Effector memory CD8-positive, alpha-beta T cell (primary cell): ENCODE data around the gene ADGB.
"Not testable (repeated sequence)": the region's sequence is repeated elsewhere in the genome, so short reads cannot be mapped to it uniquely, and the experiment has no call there.

Experiments used
- ATAC-seq: fragments of 150-1000 bp; cut with Tn5 transposase; replicated peaks from 2 replicates; pipeline ENCODE4 v1.10.0; 2021; ENCODE audit warnings: mild to moderate bottlenecking, moderate library complexity
- DNase-seq, 3 experiments: peaks; one replicate each; pipeline ENCODE4 v3.0.0; 2021
- H3K27ac Mint-ChIP-seq, 2 donors: one replicate each; pipeline ENCODE4 v1.8.0; 2022; ENCODE audit warnings: mild to moderate bottlenecking in 2 of 2, mixed read lengths in 2 of 2, moderate library complexity in 2 of 2
- H3K27me3 Mint-ChIP-seq, 2 donors: one replicate each; pipeline ENCODE4 v1.8.0; 2022; ENCODE audit warnings: mixed read lengths in 2 of 2
- H3K36me3 Mint-ChIP-seq: one replicate; pipeline ENCODE4 v1.8.0; 2022; ENCODE audit warnings: mild to moderate bottlenecking, moderate library complexity, mixed read lengths; ENCODE audit not compliant: insufficient read depth
- H3K4me1 Mint-ChIP-seq, 2 donors: one replicate each; pipeline ENCODE4 v1.8.0; 2022; ENCODE audit warnings: low read depth in 2 of 2, mixed read lengths in 2 of 2
- H3K4me3 Mint-ChIP-seq, 2 donors: one replicate each; pipeline ENCODE4 v1.8.0; 2022; ENCODE audit warnings: mild to moderate bottlenecking in 2 of 2, mixed read lengths in 2 of 2, moderate library complexity in 2 of 2
- H3K9me3 Mint-ChIP-seq, 2 donors: one replicate each; pipeline ENCODE4 v1.8.0; 2022; ENCODE audit warnings: mixed read lengths in 2 of 2

Gene ADGB

DNA sequence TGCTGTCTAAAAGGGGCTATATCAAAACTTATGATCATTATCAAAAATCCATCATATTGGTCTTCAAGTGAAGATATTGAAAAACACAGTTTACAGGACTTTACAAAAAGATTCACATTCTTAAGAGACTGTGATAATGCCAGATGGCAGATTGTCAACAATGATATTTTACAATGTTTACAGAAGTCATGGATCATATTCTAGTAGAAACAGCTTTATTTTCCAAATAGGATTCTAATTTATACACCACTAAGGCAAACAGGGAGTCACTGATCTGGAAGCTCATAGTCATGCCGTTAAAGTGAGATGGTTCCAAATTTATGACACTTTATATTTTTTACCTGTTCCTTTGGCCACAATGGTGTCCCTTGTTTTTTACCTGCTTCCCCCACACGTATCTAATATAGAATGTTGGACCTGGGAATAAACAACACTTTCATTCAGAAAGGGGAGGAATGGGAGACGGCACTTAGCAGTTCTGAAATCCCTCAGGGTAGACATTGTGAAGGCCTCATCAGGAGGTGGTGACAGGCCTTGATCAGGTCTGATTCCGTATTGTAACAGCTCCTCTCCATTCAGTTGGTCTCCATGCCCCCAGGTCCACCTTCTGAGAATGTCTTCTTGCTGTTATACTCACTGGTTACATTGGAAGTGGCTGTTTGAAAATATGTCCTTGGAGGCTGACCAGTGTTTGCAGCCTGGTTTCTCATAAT, 228.6 kb downstream of the ADGB start:
- H3K9me3 Mint-ChIP-seq = no peaks in the 10 kb centered on the region
- no peak overlapping the region for H3K4me3 Mint-ChIP-seq
- DNase-seq (no peak), ATAC-seq (no peak)
- H3K27ac Mint-ChIP-seq = no peak overlapping the region
- no peaks in the 10 kb centered on the region for H3K36me3 Mint-ChIP-seq
- peaks cover 0 to 11% of the 10 kb centered on the region in 2 donors for H3K27me3 Mint-ChIP-seq
- no peaks in the 10 kb centered on the region for H3K4me1 Mint-ChIP-seq

DNA sequence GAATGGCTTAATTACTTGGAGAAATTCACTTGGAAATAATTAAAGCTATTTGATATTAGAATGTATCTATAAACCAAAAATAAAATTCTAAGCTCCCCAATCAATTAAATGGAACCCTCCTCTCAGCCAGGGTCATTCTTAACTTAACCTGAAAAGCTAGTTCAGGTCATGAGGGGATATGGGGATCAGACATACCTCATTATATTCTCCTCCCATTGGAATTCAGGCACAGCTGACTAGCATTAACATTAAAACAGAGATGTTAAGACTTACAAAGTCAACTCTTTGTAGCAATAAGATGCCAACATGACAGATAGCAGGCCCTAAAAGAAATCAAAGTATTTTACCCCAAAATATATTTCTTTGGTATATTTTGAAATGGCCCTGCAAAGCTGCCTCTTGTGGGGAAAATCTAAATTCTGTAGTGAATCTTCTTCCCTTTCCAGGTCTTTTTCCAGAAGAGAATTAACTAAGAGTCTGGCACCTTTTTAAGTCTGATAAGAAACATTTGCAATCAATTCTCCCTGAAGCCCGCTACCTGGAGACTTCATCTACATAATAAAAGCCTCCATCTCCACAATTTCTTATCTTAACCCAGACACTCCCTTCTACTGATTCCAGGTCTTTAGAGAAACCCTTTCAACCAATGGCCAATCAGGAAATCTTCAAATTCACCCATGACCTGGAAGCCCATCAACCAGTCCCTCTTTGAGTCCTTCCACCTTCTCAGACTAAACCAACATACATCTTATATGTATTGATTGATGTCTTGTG, 231.2 kb downstream of the ADGB start:
- no peaks in the 10 kb centered on the region for H3K9me3 Mint-ChIP-seq
- H3K4me1 Mint-ChIP-seq = no peaks in the 10 kb centered on the region
- no peak for ATAC-seq
- H3K27me3 Mint-ChIP-seq = peaks cover 0 to 19% of the 10 kb centered on the region in 2 donors
- DNase-seq = no peak
- no peak overlapping the region for H3K4me3 Mint-ChIP-seq
- no peak overlapping the region for H3K27ac Mint-ChIP-seq
- H3K36me3 Mint-ChIP-seq = no peaks in the 10 kb centered on the region

DNA sequence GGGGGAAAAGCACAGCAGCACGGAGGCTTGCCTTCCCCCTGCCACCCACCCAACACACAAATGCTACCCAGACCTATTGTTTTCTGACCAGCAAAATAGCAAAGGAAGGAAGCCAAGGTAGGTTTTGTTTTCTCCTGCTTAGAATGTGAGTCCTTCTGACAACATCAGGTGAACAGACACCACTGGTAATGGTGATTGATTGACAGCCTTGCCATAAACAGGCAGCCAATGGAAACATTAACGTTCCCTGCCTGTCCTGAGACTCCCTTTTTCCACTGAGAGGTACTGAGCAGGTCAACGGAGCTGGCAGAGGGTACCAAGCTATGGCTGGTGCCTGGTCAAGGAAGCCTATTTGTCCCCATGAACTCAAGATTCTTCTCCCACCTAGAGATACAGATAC, 234.4 kb downstream of the ADGB start:
- no peaks in the 10 kb centered on the region for H3K36me3 Mint-ChIP-seq
- no peak overlapping the region for H3K27ac Mint-ChIP-seq
- DNase-seq (no peak), ATAC-seq (no peak)
- H3K4me1 Mint-ChIP-seq = peaks cover 0 to 3% of the 10 kb centered on the region in 2 donors
- H3K4me3 Mint-ChIP-seq = no peak overlapping the region
- H3K27me3 Mint-ChIP-seq = peaks cover 0 to 19% of the 10 kb centered on the region in 2 donors
- H3K9me3 Mint-ChIP-seq = peaks cover 0 to 1% of the 10 kb centered on the region in 2 donors

DNA sequence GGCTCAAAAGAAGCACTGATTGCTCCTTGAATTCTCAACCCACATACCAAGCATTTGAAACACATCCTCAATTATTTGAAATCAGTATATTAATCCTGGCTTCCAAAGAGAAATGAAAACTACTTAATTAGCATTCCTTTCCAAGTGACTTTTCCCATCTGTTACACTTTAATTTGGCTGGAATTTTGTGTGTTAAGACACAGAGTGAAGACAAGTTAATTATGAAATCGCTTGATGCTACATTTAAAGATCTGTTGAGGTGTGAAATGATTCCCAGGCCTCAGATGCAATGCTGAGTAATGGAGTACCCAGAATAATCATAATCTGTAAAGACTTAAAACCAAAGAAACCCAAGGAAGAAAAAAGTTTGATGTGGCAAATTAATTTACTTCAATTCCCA, 241.4 kb downstream of the ADGB start:
- Mint-ChIP-seq H3K4me1 (peaks cover 0 to 3% of the 10 kb centered on the region in 2 donors), H3K9me3 (peaks cover 0 to 1% of the 10 kb centered on the region in 2 donors), H3K4me3 (no peak overlapping the region), H3K27me3 (peaks cover 0 to 6% of the 10 kb centered on the region in 2 donors), H3K36me3 (no peaks in the 10 kb centered on the region), H3K27ac (no peak overlapping the region)
- no peak for ATAC-seq
- DNase-seq = no peak

DNA sequence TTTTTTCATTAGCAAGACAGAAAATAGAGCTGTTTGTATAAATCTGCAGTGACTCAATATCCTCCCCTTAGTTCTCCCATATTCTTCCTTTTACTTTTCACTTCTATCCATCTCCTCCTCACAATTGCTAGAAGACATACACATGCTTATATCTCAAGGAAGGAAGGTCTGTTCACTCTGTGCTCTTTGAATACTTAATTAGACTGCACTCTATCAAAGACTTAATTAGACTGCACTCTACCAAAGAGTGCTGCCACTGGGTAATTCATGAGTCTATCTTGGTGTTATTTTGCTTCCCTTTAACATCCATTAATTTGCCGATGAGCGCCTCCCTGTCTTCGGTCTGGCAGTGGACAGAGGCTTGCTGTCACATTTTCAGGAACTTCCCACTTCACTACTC, 241.9 kb downstream of the ADGB start:
- peaks cover 0 to 6% of the 10 kb centered on the region in 2 donors for H3K27me3 Mint-ChIP-seq
- ATAC-seq (no peak), DNase-seq (no peak)
- H3K27ac Mint-ChIP-seq = no peak overlapping the region
- peaks cover 0 to 1% of the 10 kb centered on the region in 2 donors for H3K9me3 Mint-ChIP-seq
- H3K4me1 Mint-ChIP-seq = peaks cover 0 to 3% of the 10 kb centered on the region in 2 donors
- no peak overlapping the region for H3K4me3 Mint-ChIP-seq
- no peaks in the 10 kb centered on the region for H3K36me3 Mint-ChIP-seq

DNA sequence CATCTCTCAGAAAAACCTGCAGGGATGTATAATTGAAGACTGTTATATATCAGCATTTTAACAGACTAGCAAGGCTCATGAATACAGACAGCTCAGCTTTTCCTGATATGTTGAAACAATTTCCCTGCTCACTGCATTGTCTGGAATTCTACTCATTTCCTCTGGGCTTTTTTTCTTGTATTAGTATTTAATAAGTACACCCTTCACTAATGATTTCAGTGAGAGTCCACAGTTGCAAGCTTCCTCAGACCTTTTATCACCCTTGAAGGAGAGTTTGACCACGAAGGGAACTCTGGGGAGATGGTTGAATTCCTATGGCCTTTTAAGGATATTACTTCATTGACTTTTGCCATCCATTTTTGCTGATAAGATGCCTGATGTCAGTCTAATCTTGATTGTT, 248.7 kb downstream of the ADGB start:
- DNase-seq = no peak
- no peak overlapping the region for H3K4me3 Mint-ChIP-seq
- H3K4me1 Mint-ChIP-seq = peaks cover 0 to 8% of the 10 kb centered on the region in 2 donors
- no peak overlapping the region for H3K27ac Mint-ChIP-seq
- H3K27me3 Mint-ChIP-seq = peaks cover 18 to 25% of the 10 kb centered on the region in 2 donors
- no peak for ATAC-seq
- H3K9me3 Mint-ChIP-seq = no peaks in the 10 kb centered on the region
- H3K36me3 Mint-ChIP-seq = no peaks in the 10 kb centered on the region

DNA sequence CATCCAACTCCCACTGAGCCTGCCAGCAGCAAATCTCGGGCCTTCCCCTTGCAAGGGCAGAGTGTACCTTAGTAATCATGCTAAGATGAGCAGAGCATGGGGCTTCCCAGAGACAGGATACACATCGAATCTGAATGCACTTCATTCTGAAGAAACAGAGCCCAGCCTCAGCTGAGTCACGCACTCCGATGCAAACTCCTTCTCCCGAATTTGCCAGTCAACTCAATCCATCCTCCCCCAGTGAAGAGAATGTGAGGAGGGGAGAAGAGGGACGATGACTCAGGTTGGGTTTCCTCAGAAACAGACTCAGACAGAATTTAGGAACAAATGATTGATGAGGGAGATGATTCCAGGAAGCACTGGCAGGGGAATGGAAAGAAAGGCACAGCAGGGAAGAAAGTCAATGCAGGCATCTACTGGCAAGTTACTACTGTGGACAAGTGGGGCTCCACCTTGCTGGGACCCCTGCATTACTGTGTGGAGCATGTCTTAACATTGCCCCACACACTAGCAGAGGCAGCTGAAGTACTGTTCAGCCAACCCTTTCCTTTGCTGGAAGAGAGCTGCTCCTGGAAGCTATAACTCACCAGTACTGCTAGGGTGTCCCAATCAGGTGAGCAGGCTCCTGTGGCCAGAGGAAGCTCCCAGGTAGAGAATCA, 251.6 kb downstream of the ADGB start:
- H3K9me3 Mint-ChIP-seq = peaks cover 0 to 6% of the 10 kb centered on the region in 2 donors

DNA sequence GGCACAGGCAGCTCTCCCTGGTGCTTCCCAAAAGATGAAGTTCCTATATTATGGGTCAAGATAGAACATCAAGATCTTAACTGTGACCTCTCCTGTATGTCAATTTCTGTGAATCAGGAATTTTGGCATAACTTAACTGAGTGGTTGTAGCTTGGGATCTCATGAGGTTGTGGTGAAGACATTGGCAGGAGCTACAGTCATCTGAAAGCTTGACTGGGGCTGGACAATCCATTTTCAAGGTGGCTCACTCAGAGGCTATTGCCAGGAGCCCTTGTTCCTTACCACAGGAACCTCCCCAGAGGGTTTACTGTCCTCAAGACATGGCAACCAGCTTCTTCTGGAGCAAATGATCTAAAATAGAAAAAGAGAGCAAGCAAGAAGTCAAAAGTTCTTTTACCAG, 252.2 kb downstream of the ADGB start:
- Mint-ChIP-seq H3K4me3 (no peak overlapping the region), H3K4me1 (peaks cover 0 to 8% of the 10 kb centered on the region in 2 donors), H3K27me3 (peaks cover 18 to 19% of the 10 kb centered on the region in 2 donors)

More for the DNA sequence above, 251.6 kb downstream of the ADGB start:
- H3K27me3 Mint-ChIP-seq = peaks cover 18 to 19% of the 10 kb centered on the region in 2 donors
- no peak for DNase-seq
- no peak for ATAC-seq
- H3K36me3 Mint-ChIP-seq = peaks cover 4% of the 10 kb centered on the region
- peaks cover 0 to 8% of the 10 kb centered on the region in 2 donors for H3K4me1 Mint-ChIP-seq
- H3K4me3 Mint-ChIP-seq = no peak overlapping the region
- no peak overlapping the region for H3K27ac Mint-ChIP-seq

DNA sequence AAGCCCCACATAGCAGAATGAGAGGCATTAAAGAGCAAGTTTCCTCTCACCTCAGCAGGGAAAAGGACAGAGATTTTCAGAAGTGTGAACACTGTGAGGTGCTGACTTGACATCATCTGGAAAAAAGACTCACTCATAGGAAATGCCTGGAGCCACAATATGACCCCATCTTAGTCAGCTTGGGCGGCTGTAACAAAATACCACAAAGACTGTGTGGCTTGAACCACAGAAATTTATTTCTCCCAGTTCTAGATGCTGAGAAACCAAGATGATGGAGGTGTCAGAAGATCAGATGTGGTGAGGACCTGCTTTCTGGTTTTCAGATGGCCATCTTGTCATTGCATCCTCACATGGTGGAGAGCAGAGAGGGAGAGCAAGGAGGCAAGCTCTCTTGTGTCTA, 253.1 kb downstream of the ADGB start:
- Mint-ChIP-seq H3K27ac (peak overlapping the region in 1 of 2 donors; percentile 17), H3K36me3 (peaks cover 4% of the 10 kb centered on the region), H3K4me1 (peaks cover 0 to 8% of the 10 kb centered on the region in 2 donors), H3K9me3 (peaks cover 0 to 6% of the 10 kb centered on the region in 2 donors), H3K4me3 (no peak overlapping the region), H3K27me3 (peaks cover 18 to 19% of the 10 kb centered on the region in 2 donors)
- DNase-seq = no peak
- peak; percentile 77 for ATAC-seq

More for the DNA sequence above, 252.2 kb downstream of the ADGB start:
- no peak for ATAC-seq
- peaks cover 4% of the 10 kb centered on the region for H3K36me3 Mint-ChIP-seq
- peaks cover 0 to 6% of the 10 kb centered on the region in 2 donors for H3K9me3 Mint-ChIP-seq
- DNase-seq = no peak
- no peak overlapping the region for H3K27ac Mint-ChIP-seq

DNA sequence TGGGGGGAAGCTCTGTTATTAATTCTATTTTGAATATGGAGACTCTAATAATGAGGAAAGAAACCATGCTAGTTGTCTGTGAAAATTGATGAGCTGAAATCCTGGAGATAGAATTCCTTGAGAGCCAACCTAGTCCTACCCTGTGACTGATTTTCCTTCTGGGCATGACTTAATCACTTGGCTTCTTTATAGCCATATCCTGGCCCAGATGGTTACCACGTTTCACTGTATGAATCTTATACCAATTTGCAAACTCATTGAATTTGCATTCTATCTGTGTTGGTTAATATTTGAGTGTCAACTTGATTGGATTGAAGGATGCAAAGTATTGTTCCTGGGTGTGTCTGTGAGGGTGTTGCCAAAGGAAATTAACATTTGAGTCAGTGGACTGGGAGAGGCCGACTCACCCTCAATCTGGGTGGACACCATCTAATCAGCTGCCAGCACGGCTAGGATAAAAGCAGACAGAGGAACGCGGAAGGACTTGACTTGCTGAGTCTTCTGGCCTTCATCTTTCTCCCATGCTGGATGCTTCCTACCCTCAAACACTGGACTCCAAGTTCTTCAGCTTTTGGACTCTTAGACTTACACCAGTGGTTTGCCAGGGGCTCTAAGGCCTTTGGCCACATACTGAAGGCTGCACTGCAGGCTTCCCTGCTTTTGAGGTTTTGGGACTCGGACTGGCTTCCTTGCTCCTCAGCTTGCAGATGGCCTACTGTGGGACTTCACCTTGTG, 255.9 kb downstream of the ADGB start:
- DNase-seq, ATAC-seq, H3K4me3 Mint-ChIP-seq, H3K27ac Mint-ChIP-seq, H3K36me3 Mint-ChIP-seq, H3K9me3 Mint-ChIP-seq: not testable (repeated sequence)
- Mint-ChIP-seq H3K27me3 (peaks cover 10 to 12% of the 10 kb centered on the region in 2 donors), H3K4me1 (peaks cover 5 to 14% of the 10 kb centered on the region in 2 donors)

DNA sequence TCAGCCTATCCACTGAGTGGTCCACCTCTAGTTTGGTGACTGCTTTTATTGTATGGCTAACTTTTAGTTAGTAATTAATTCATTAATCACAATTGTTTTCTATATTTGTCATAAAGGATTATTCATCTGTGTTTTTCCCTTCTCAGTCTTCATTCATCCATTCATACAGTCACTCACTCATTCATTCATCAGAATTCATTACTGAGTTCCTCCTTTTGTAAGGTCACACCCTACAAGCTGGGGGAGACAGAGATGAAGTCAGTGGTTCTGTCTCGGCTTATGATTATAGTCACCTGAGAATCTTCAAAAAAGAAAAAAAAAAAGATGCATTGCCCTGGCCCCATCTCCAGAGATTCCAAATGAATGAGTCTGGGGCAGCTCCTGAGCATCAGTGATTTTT, 257.1 kb downstream of the ADGB start:
- no peak for DNase-seq
- ATAC-seq = no peak
- Mint-ChIP-seq H3K4me3 (no peak overlapping the region), H3K9me3 (peaks cover 0 to 6% of the 10 kb centered on the region in 2 donors), H3K27ac (peak overlapping the region in 1 of 2 donors; percentile 62), H3K36me3 (peaks cover 8% of the 10 kb centered on the region), H3K4me1 (peaks cover 5 to 11% of the 10 kb centered on the region in 2 donors), H3K27me3 (peaks cover 0 to 1% of the 10 kb centered on the region in 2 donors)

DNA sequence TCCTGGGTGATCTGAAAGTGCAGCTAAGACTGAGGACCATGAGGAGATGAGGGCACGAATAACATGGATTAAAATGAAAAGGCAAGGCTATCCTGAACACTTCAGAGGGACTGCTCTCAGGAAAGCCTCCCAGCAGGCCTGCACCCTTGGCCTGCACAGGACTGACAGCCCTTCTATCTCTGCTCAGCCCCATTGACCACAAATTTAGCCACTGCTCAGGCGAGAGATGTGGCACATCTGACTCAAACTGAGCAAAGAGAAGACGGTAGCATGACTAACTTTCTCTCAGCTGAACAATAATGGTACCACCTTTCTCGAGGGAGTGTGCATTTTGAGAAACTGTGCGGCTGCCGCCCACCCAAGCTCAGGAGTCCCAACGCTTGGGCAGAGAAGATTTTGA, 257.5 kb downstream of the ADGB start:
- ATAC-seq (no peak), DNase-seq (no peak)
- H3K4me3 Mint-ChIP-seq = no peak overlapping the region
- peaks cover 5 to 11% of the 10 kb centered on the region in 2 donors for H3K4me1 Mint-ChIP-seq
- no peaks in the 10 kb centered on the region for H3K27me3 Mint-ChIP-seq
- H3K36me3 Mint-ChIP-seq = peaks cover 8% of the 10 kb centered on the region
- H3K27ac Mint-ChIP-seq = no peak overlapping the region
- peaks cover 0 to 6% of the 10 kb centered on the region in 2 donors for H3K9me3 Mint-ChIP-seq
